Activated CD4-positive, alpha-beta memory T cell treated with anti-CD3 and anti-CD28 coated beads for 36 hours (primary cell): ENCODE data around the gene DUS4L. TPM values are rescaled to one million over a fixed set of nuclear protein-coding genes. Genes with fewer than 3 reads are reported as not detected.

ENCODE experiments used
- CTCF ChIA-PET: fragments of 350-600 bp; sonication (Branson Sonifier 250); formaldehyde crosslinking; loops from one replicate; lab custom pipeline; 2021; ENCODE audit warnings: antibody characterized with exemption, inconsistent platforms; lab: Charles Lee
- POLR2A ChIA-PET: fragments of 350-600 bp; sonication (Branson Sonifier 250); formaldehyde crosslinking; loops from one replicate; lab custom pipeline; 2021; ENCODE audit warnings: antibody characterized with exemption; lab: Charles Lee
- DNase-seq: peaks from one replicate; pipeline ENCODE4 v3.0.0-alpha.2; 2020
- H3K27ac Mint-ChIP-seq: one replicate; pipeline ENCODE4 v1.8.0; 2021; ENCODE audit warnings: mixed read lengths
- H3K27me3 Mint-ChIP-seq: one replicate; pipeline ENCODE4 v1.8.0; 2021; ENCODE audit warnings: mixed read lengths
- H3K36me3 Mint-ChIP-seq: one replicate; pipeline ENCODE4 v1.8.0; 2021; ENCODE audit warnings: mixed read lengths
- H3K4me1 Mint-ChIP-seq: one replicate; pipeline ENCODE4 v1.8.0; 2021; ENCODE audit warnings: low read depth, mixed read lengths
- H3K4me3 Mint-ChIP-seq: one replicate; pipeline ENCODE4 v1.8.0; 2021; ENCODE audit warnings: mild to moderate bottlenecking, mixed read lengths
- H3K9me3 Mint-ChIP-seq: one replicate; pipeline ENCODE4 v1.8.0; 2021; ENCODE audit warnings: mixed read lengths
- intact Hi-C: fragments of 100-400 bp; cut with micrococcal nuclease; formaldehyde crosslinking; loops from one replicate; pipeline ENCODE4 v1.15.1; 2023
- total RNA-seq, 2 experiments: library from RNA; stranded (reverse); gene quantifications; one replicate each; pipeline ENCODE4 v1.2.3, GENCODE V29; 2021

DUS4L gene
- total RNA-seq, 2 experiments from 2014 or later: 11.8 to 12.4 TPM

- H3K36me3 Mint-ChIP-seq: peaks cover 21% of the 10 kb centered on the region
- intact Hi-C loops: loop anchor here (5.0 kb wide), 1 partner anchor 296 kb away; no protein-coding TSS in a partner anchor
- DNase-seq: no peak
- peaks cover 19% of the 10 kb centered on the region for H3K4me1 Mint-ChIP-seq
- POLR2A ChIA-PET: no interaction called here
- CTCF ChIA-PET: interaction anchor here (0.7 to 1.1 kb wide), 3 partner anchors 8 to 145 kb away, joined by 3 read pairs; no protein-coding TSS in a partner anchor
- peak overlapping the region; percentile 33 for H3K4me3 Mint-ChIP-seq
- H3K27ac Mint-ChIP-seq: no peak overlapping the region
- no peaks in the 10 kb centered on the region for H3K9me3 Mint-ChIP-seq
- H3K27me3 Mint-ChIP-seq: no peaks in the 10 kb centered on the region
These were observed 17.7 kb downstream of the DUS4L start for GRCh38 chr7:107581387-107582013.

DNA sequence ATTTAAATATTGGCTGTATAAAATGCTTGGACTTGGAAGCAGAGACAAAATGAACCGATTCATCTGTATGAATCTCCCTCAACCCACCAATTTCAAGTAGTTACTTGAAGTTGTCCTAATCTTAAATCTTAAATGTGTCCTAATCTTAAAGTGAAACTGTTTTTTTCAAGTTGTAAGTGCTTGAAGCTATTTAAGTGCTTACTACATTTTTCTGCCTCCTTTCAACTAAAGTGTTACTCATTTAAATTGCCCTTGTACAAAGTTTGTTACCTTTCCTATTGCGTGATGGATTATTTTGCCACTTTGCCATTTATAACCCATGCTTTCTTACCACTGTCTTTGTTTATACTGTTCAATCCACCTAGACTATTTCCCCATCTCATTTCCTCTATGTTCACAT lies 19.1 kb downstream of the DUS4L start:
- no peaks in the 10 kb centered on the region for H3K27me3 Mint-ChIP-seq
- intact Hi-C loops: loop anchor here (5.0 kb wide), 1 partner anchor 294 kb away; no protein-coding TSS in a partner anchor
- POLR2A ChIA-PET: no interaction called here
- no peaks in the 10 kb centered on the region for H3K9me3 Mint-ChIP-seq
- CTCF ChIA-PET: no interaction called here
- H3K36me3 Mint-ChIP-seq: peaks cover 21% of the 10 kb centered on the region
- peaks cover 19% of the 10 kb centered on the region for H3K4me1 Mint-ChIP-seq
- no peak overlapping the region for H3K27ac Mint-ChIP-seq
- DNase-seq: no peak
- H3K4me3 Mint-ChIP-seq: no peak overlapping the region

GRCh38 chr7:107584716-107585115 lies 20.9 kb downstream of the DUS4L start:
- intact Hi-C loops: loop anchor here (5.0 kb wide), 1 partner anchor 293 kb away; no protein-coding TSS in a partner anchor

DNA sequence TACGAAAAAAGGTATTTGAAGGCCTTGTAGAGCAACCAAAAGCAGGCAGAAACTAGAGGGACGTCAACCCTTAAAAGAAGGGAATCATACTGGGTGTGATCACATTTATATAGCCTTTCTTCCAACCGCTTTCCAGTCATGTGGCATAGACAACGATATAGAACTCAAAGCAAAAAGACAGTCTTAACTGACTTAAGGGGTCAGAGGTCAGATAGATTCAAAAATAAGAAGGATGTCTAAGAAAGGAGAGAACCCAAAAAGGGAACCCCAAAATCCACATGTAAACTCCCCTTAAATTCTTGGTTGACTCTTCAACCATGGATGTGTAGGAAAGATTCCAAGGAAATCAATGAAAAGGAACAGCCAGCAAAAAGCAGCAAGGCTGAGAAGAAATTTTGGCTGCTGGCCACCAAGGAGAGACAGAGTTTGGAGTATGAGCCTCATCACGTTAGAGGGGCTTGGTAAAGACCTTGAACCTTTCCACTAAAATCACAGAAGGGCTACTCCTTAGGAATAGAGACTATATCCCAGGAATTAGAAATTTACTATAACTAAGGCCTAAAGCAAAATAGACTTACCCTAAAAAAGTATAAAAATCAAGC lies 24.9 kb downstream of the DUS4L start:
- H3K4me3 Mint-ChIP-seq: no peak overlapping the region
- H3K27ac Mint-ChIP-seq: no peak overlapping the region
- no peak for DNase-seq
- ChIA-PET CTCF (no interaction called here), POLR2A (no interaction called here)
- peaks cover 21% of the 10 kb centered on the region for H3K36me3 Mint-ChIP-seq
- no peaks in the 10 kb centered on the region for H3K27me3 Mint-ChIP-seq
- intact Hi-C loops: no loop called here
- no peaks in the 10 kb centered on the region for H3K9me3 Mint-ChIP-seq
- H3K4me1 Mint-ChIP-seq: no peaks in the 10 kb centered on the region

More at GRCh38 chr7:107584716-107585115, 20.9 kb downstream of the DUS4L start:
- H3K36me3 Mint-ChIP-seq: peaks cover 24% of the 10 kb centered on the region
- no peaks in the 10 kb centered on the region for H3K9me3 Mint-ChIP-seq
- peaks cover 15% of the 10 kb centered on the region for H3K4me1 Mint-ChIP-seq
- ChIA-PET CTCF (interaction anchor here (1.5 kb wide), 1 partner anchor 21 kb away, joined by 3 read pairs; the partner anchor contains the start of genes COG5 and DUS4L), POLR2A (no interaction called here)
- H3K27ac Mint-ChIP-seq: no peak overlapping the region
- no peak for DNase-seq
- H3K27me3 Mint-ChIP-seq: no peaks in the 10 kb centered on the region
- H3K4me3 Mint-ChIP-seq: no peak overlapping the region

DNA sequence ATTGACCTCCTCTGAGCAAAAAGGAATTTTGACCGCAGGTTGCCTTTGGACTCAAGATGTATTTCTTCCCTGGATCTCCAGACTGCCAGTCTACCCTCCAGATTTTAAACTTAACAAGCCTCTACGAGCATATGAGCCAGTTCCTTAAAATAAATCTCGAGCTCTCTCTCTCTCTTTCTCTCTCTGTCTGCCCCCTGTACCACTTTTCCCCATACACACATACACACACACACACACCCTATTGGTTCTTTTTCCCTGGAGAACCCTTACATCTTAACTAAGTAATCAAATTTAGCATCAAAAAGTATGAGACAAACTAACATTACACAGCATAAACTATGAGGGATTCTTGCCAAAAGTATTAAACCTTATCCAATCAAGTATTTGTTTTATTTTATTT lies 27.6 kb downstream of the DUS4L start:
- Mint-ChIP-seq H3K27me3 (no peaks in the 10 kb centered on the region), H3K4me3 (no peak overlapping the region), H3K4me1 (no peaks in the 10 kb centered on the region), H3K9me3 (no peaks in the 10 kb centered on the region), H3K36me3 (peaks cover 12% of the 10 kb centered on the region), H3K27ac (no peak overlapping the region)
- no peak for DNase-seq
- ChIA-PET CTCF (no interaction called here), POLR2A (no interaction called here)
- intact Hi-C loops: no loop called here

GRCh38 chr7:107592361-107593024 lies 28.7 kb downstream of the DUS4L start:
- intact Hi-C loops: no loop called here
- Mint-ChIP-seq H3K9me3 (no peaks in the 10 kb centered on the region), H3K4me3 (no peak overlapping the region), H3K36me3 (peaks cover 13% of the 10 kb centered on the region), H3K4me1 (no peaks in the 10 kb centered on the region), H3K27ac (no peak overlapping the region), H3K27me3 (no peaks in the 10 kb centered on the region)
- no peak for DNase-seq
- CTCF ChIA-PET: no interaction called here
- POLR2A ChIA-PET: no interaction called here

GRCh38 chr7:107593025-107593410 lies 29.2 kb downstream of the DUS4L start:
- no peak for DNase-seq
- ChIA-PET POLR2A (no interaction called here), CTCF (no interaction called here)
- Mint-ChIP-seq H3K27me3 (no peaks in the 10 kb centered on the region), H3K4me3 (no peak overlapping the region), H3K36me3 (peaks cover 18% of the 10 kb centered on the region), H3K27ac (no peak overlapping the region), H3K4me1 (no peaks in the 10 kb centered on the region), H3K9me3 (no peaks in the 10 kb centered on the region)
- intact Hi-C loops: no loop called here

GRCh38 chr7:107594961-107595737 lies 31.4 kb downstream of the DUS4L start:
- no peak overlapping the region for H3K4me3 Mint-ChIP-seq
- DNase-seq: no peak
- no peaks in the 10 kb centered on the region for H3K4me1 Mint-ChIP-seq
- peaks cover 19% of the 10 kb centered on the region for H3K36me3 Mint-ChIP-seq
- ChIA-PET POLR2A (no interaction called here), CTCF (no interaction called here)
- H3K27me3 Mint-ChIP-seq: no peaks in the 10 kb centered on the region
- intact Hi-C loops: no loop called here
- no peaks in the 10 kb centered on the region for H3K9me3 Mint-ChIP-seq
- no peak overlapping the region for H3K27ac Mint-ChIP-seq

DNA sequence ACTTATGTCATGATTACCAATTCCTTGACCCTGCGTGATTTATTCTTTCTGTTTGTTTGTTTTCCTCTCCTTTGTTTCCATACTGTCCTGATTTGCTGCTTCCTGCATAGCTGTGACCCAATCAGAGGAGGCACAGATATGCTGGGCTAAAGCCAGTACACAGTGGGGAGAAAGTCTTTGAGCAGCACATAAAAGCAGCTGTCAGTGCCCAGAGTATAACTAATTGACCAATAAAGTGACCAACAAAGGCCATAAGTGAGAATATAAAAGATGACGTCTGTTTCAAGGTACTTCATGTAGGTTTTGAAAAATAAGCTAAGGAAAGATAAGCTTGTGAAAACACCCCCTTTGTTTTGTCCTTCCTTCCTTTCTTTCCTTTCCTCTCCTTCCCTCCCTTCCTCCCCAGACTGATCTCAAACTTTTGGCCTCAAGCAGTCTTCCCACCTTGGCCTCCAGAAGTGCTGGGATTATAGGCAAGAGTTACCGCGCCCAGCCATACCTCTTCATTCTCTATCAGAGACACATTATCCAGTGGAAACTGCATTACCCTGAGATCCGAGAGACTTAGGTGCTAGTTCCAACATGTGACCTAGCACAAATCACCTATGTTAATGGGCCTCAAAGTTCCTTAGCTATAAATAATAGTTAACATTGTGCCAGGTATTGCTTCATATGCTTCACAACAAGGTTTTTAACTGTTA lies 33.3 kb downstream of the DUS4L start:
- Mint-ChIP-seq H3K27me3 (no peaks in the 10 kb centered on the region), H3K9me3 (no peaks in the 10 kb centered on the region), H3K27ac (no peak overlapping the region), H3K36me3 (peaks cover 25% of the 10 kb centered on the region), H3K4me1 (no peaks in the 10 kb centered on the region), H3K4me3 (no peak overlapping the region)
- intact Hi-C loops: no loop called here
- CTCF ChIA-PET: no interaction called here
- no peak for DNase-seq
- POLR2A ChIA-PET: no interaction called here

DNA sequence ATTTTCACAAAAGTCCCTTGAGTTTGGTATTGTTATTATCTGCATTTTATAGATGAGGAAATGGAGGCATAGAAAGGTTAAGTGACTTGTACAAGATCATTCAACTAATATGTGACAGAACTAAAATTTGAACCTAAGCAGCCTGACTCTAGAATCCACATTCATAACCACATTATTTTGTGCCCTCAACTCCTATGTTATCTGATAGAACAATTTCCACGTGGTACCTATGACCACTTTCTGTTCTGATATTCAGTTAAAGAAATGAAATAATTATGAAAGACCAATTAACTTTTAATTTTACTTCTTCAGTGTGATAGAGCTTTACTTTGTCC lies 33.8 kb downstream of the DUS4L start:
- peaks cover 26% of the 10 kb centered on the region for H3K36me3 Mint-ChIP-seq
- POLR2A ChIA-PET: no interaction called here
- DNase-seq: no peak
- H3K27me3 Mint-ChIP-seq: no peaks in the 10 kb centered on the region
- intact Hi-C loops: no loop called here
- no peaks in the 10 kb centered on the region for H3K9me3 Mint-ChIP-seq
- no peaks in the 10 kb centered on the region for H3K4me1 Mint-ChIP-seq
- no peak overlapping the region for H3K4me3 Mint-ChIP-seq
- H3K27ac Mint-ChIP-seq: no peak overlapping the region
- CTCF ChIA-PET: no interaction called here

DNA sequence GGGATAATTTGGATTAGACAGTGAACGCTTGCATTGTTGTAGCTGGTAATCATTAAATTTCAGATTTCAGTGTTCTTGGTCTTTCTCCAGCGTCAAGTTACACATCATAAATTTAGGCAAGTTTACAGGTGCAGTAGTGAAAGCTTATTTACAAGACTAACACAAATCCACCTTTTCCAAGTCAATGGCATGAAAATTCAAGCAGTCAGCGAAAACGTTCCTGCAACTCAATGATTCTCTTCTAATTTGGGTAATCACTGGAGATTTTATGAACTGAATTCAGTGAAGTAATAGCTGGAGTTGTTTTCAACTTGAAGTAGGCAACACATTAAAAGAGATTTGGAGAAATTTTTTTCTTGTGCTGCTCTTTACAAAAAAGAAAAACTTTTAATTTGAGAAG lies 34.2 kb downstream of the DUS4L start:
- CTCF ChIA-PET: no interaction called here
- DNase-seq: no peak
- no peaks in the 10 kb centered on the region for H3K9me3 Mint-ChIP-seq
- H3K4me3 Mint-ChIP-seq: no peak overlapping the region
- no peaks in the 10 kb centered on the region for H3K27me3 Mint-ChIP-seq
- POLR2A ChIA-PET: no interaction called here
- peaks cover 27% of the 10 kb centered on the region for H3K36me3 Mint-ChIP-seq
- intact Hi-C loops: no loop called here
- no peak overlapping the region for H3K27ac Mint-ChIP-seq
- H3K4me1 Mint-ChIP-seq: no peaks in the 10 kb centered on the region

DNA sequence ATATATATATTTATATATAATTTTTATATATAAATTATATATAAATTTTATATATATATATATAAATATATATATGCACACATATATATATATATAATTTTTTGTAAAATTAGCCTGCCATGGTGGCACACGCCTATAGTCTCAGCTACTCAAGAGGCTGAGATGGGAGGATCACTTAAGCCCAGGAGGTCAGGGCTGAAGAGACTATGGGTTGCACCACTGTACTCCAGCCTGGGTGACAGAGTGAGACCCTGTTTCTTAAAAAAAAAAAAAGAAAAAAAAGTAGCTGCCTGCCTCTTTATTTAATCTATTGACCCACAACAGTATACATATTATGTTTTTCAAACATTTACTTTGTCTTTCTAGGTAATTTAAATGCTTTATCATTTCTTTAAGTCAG lies 35.5 kb downstream of the DUS4L start:
- no peak overlapping the region for H3K4me3 Mint-ChIP-seq
- POLR2A ChIA-PET: no interaction called here

More for the DNA sequence above, 35.5 kb downstream of the DUS4L start:
- Mint-ChIP-seq H3K36me3 (peaks cover 28% of the 10 kb centered on the region), H3K4me1 (no peaks in the 10 kb centered on the region), H3K9me3 (no peaks in the 10 kb centered on the region), H3K27ac (no peak overlapping the region), H3K27me3 (no peaks in the 10 kb centered on the region)
- no peak for DNase-seq
- CTCF ChIA-PET: no interaction called here
- intact Hi-C loops: no loop called here
